GM12875 (cell line): Measurements from ENCODE around the gene DHDDS.

Source experiments
- H3K4me3 ChIP-seq: one replicate; pipeline ENCODE4 v1.5.1; 2011; ENCODE audit warnings: low read depth, low read length, control low read depth
- CTCF ChIP-seq: IDR thresholded peaks from 2 replicates; pipeline ENCODE4 v1.5.1; 2011; ENCODE audit warnings: low read depth, mild to moderate bottlenecking, control low read depth, inconsistent platforms, low read length, moderate library complexity, borderline replicate concordance; ENCODE audit not compliant: insufficient read depth

Gene DHDDS

GRCh38 chr1:26395754-26396153, 36.4 kb upstream of the DHDDS start:
- no peak overlapping the region for H3K4me3 ChIP-seq
- TF ChIP-seq CTCF = no peak

GRCh38 chr1:26399034-26399433, 33.1 kb upstream of the DHDDS start:
- no peak for TF ChIP-seq CTCF
- H3K4me3 ChIP-seq = no peak overlapping the region

GRCh38 chr1:26401891-26402290, 30.2 kb upstream of the DHDDS start:
- no peak overlapping the region for H3K4me3 ChIP-seq
- no peak for TF ChIP-seq CTCF

GRCh38 chr1:26403656-26404055, 28.5 kb upstream of the DHDDS start:
- no peak overlapping the region for H3K4me3 ChIP-seq
- TF ChIP-seq CTCF = no peak

GRCh38 chr1:26404641-26405040, 27.5 kb upstream of the DHDDS start:
- no peak for TF ChIP-seq CTCF

GRCh38 chr1:26405281-26405915, 26.7 kb upstream of the DHDDS start:
- H3K4me3 ChIP-seq = no peak overlapping the region
- TF ChIP-seq CTCF = no peak

More at GRCh38 chr1:26404641-26405040, 27.5 kb upstream of the DHDDS start:
- H3K4me3 ChIP-seq = no peak overlapping the region

GRCh38 chr1:26408604-26409003, 23.5 kb upstream of the DHDDS start:
- TF ChIP-seq CTCF = no peak
- no peak overlapping the region for H3K4me3 ChIP-seq
